ENCODE results near the gene LBHD2.

DNA sequence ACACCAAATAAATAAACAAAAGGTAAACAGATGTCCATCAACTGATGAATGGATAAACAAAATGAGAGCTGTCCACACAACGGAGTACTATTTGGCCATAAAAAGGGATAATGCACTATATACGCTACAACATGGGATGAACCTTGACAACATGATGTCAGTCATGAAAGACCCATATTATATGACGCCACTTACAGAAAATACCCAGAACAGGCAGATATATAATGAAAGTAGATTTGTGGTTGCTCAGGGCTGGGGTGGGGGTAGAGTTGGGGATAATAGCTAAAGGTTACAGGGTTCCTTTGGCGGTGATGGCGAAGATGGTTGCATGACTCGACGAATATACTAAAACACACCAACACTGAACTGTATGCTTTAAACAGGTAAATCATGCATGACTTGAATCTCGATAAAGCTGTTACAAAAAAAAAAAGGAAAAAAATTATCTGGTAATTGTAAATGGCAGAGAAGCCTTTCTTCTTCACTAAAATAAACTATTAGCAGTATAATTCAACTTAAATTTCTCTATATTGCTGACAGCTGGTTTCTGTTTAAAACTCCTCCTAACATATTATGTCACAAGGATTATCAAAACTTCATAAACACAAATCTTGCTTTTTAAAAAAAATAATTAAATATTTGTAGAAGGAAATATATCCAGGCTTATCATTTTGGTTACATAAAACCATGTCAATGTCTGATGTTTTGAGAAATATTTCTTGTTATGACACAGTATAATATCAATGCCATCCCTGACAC, 40.6 kb upstream of the LBHD2 start:
- TF ChIP-seq POLR2A (IDR thresholded peaks at IDR 0.05) (no peak), CTCF (IDR thresholded peaks at IDR 0.05) (no peak), POLR2AphosphoS5 (IDR thresholded peaks at IDR 0.05; ENCODE audit: insufficient read depth in 1 of 2, low read depth in 1 of 2) (no peak)

Measured in vagina (tissue), 2 donors.